Activated naive CD8-positive, alpha-beta T cell treated with anti-CD3 and anti-CD28 coated beads, Interleukin-2, amount 50 U/mL, for 24 hours (primary cell): Measurements from ENCODE around the gene CTBP2.

Experiments used
- ATAC-seq: fragments of 150-1000 bp; cut with Tn5 transposase; one replicate; pipeline ENCODE4 v1.10.0; 2021
- DNase-seq: peaks from one replicate; pipeline ENCODE4 v3.0.0; 2021
- H3K27ac Mint-ChIP-seq: one replicate; pipeline ENCODE4 v1.8.0; 2021; ENCODE audit warnings: mild to moderate bottlenecking, mixed read lengths
- H3K27me3 Mint-ChIP-seq: one replicate; pipeline ENCODE4 v1.8.0; 2021; ENCODE audit warnings: mixed read lengths
- H3K36me3 Mint-ChIP-seq: one replicate; pipeline ENCODE4 v1.8.0; 2021; ENCODE audit warnings: low read depth, mixed read lengths
- H3K4me1 Mint-ChIP-seq: one replicate; pipeline ENCODE4 v1.8.0; 2021; ENCODE audit warnings: mixed read lengths
- H3K4me3 Mint-ChIP-seq: one replicate; pipeline ENCODE4 v1.8.0; 2021; ENCODE audit warnings: mild to moderate bottlenecking, moderate library complexity, mixed read lengths
- H3K9me3 Mint-ChIP-seq: one replicate; pipeline ENCODE4 v1.8.0; 2021; ENCODE audit warnings: mixed read lengths

Gene CTBP2

DNA sequence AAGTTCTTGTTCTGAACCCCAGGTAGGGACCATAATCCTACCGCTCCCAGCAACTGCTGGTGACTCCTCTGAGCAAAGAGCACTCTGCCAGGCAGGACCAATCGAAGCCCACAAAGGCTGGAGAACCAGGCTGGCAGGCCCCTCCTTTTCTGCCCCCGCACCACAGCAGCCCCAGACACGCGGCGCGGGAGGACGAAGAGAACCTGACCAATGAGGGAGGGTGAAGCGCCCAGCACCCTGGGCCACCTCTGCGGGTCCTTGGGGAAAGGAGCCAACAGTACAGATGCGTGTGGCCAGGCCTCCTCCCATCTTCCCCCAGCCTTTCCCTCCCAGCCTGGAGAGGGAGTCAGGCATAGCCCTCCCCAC, 25.9 kb downstream of the CTBP2 start:
- DNase-seq, result no peak
- Mint-ChIP-seq H3K9me3 (no peaks in the 10 kb centered on the region), H3K36me3 (no peaks in the 10 kb centered on the region), H3K4me3 (no peak overlapping the region), H3K27me3 (peaks cover 7% of the 10 kb centered on the region), H3K27ac (no peak overlapping the region), H3K4me1 (no peaks in the 10 kb centered on the region)
- ATAC-seq, result no peak

DNA sequence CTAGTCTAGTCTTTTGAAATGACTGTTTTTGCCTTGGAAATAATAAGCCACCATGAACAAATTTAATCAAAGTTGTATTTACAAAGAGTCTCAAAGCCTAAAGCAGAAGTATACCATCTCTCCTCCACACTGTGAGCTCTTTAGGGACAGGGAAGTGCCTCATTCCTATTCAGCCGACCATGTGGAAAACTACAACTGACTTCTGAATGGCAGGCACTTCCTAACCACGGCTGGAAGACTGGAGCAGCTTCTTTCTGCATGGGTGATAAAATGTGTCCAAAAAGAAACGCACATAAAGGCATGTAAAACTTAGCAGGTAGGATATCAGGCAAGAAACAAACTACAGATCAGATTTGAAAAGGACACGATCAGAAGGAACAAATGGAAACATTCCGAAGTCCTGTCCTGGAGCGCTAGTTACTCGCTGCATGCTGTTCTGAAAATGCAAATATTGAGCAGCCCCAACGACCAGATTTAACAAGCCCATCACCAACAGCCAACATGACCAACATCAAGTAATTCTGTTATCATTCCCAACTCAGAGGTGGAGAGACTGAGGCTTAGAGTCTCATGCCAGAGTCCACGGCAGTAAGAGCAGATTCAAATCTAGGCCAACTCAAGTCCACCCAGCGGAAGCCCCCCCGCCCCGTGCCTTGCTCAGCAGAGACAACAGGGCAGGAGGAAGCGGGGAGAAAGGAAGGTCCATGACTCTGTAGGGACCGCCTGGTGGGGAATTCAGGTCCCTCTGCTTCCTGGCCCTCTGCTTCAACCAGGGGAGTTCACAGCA, 26.5 kb downstream of the CTBP2 start:
- Mint-ChIP-seq H3K9me3 (no peaks in the 10 kb centered on the region), H3K27me3 (peaks cover 7% of the 10 kb centered on the region), H3K36me3 (no peaks in the 10 kb centered on the region), H3K4me1 (peaks cover under 1% of the 10 kb centered on the region), H3K27ac (no peak overlapping the region), H3K4me3 (no peak overlapping the region)
- DNase-seq (no peak), ATAC-seq (no peak)

DNA sequence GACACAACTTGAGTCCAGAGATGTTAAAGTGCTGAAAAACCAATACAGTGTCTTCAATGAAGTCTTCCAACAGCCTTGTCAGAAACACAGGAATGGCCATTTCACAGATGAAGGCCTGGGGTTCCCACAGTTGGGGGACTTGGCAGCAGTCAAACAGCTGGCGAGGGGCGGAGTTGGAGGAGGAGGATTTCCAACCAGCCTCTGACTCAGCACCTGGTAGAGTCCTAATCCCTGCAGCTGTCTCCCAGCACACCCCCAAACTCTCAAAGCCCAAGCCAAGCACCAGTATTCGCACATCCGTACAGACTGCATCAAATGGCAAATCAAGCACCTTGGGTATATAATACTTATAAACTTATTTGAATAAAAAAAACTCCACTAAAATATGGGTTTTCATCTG, 28.0 kb downstream of the CTBP2 start:
- H3K27me3 Mint-ChIP-seq, result peaks cover 7% of the 10 kb centered on the region
- no peaks in the 10 kb centered on the region for H3K36me3 Mint-ChIP-seq
- H3K4me1 Mint-ChIP-seq, result peaks cover 4% of the 10 kb centered on the region

DNA sequence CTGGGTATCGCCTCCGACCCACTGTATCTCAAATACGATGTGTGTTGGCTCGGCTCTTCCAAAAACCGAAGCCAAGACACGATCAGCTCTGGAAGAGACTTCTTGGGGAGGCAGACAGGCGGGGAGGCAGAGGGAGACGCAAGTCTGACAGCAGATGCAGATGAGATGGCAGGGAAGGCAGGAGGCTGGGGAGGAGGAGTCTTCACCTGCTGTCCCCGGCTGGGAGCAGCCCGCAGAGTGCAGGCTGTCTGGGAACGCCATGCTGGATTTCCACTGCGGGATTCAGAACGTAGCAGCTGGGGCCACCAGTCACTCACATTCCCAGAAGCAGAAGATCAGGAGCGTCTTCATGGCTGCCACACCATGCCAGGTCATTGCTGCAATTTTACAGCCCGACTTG, 29.4 kb downstream of the CTBP2 start:
- Mint-ChIP-seq H3K36me3 (no peaks in the 10 kb centered on the region), H3K27me3 (peaks cover 5% of the 10 kb centered on the region), H3K4me1 (peaks cover 4% of the 10 kb centered on the region), H3K9me3 (no peaks in the 10 kb centered on the region), H3K27ac (no peak overlapping the region), H3K4me3 (no peak overlapping the region)
- ATAC-seq (no peak), DNase-seq (no peak)

More for the DNA sequence above, 28.0 kb downstream of the CTBP2 start:
- H3K27ac Mint-ChIP-seq, result no peak overlapping the region
- no peak for DNase-seq
- H3K4me3 Mint-ChIP-seq, result no peak overlapping the region
- no peak for ATAC-seq
- H3K9me3 Mint-ChIP-seq, result no peaks in the 10 kb centered on the region

DNA sequence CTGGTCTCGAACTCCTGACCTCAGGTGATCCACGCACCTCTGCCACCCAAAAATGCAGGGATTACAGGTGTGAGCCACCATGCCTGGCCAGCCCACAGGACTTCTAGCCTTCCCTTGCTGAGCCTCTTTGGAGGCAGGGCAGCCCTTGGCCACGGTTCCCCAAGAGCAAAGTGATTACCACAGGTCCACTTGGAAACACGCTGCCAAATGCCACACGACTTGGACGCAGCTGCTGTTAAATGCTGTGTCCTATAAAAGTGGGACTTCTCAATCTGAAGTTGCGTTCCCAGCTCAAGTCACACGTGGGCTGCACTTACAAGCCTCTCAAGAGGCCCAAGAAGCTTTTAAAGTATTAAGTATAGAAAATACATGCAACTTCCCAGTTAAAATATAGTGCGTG, 30.1 kb downstream of the CTBP2 start:
- Mint-ChIP-seq H3K4me1 (peaks cover 4% of the 10 kb centered on the region), H3K36me3 (no peaks in the 10 kb centered on the region), H3K27me3 (peaks cover 2% of the 10 kb centered on the region), H3K4me3 (no peak overlapping the region), H3K27ac (no peak overlapping the region), H3K9me3 (no peaks in the 10 kb centered on the region)
- ATAC-seq (no peak), DNase-seq (no peak)

DNA sequence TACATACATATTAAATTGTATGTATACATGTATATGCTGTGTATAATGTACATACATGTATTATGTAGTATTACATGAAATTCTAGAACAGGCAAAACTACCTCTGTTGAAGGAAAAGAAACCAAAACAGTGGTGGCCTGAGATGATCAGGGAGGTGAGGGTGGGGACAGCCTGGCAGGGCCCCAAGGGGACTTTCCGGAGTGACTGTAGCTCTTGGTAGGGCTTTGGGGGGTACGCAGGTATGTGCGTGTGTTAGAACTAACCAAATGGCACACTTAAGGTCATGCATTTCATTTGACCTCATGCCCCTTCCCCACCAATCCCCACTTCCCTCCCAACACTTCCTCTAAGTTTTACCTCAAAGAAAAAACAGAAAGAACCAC, 31.3 kb downstream of the CTBP2 start:
- no peaks in the 10 kb centered on the region for H3K27me3 Mint-ChIP-seq
- no peak overlapping the region for H3K27ac Mint-ChIP-seq
- ATAC-seq (no peak), DNase-seq (no peak)
- no peaks in the 10 kb centered on the region for H3K9me3 Mint-ChIP-seq
- no peaks in the 10 kb centered on the region for H3K36me3 Mint-ChIP-seq
- peaks cover 4% of the 10 kb centered on the region for H3K4me1 Mint-ChIP-seq
- no peak overlapping the region for H3K4me3 Mint-ChIP-seq

DNA sequence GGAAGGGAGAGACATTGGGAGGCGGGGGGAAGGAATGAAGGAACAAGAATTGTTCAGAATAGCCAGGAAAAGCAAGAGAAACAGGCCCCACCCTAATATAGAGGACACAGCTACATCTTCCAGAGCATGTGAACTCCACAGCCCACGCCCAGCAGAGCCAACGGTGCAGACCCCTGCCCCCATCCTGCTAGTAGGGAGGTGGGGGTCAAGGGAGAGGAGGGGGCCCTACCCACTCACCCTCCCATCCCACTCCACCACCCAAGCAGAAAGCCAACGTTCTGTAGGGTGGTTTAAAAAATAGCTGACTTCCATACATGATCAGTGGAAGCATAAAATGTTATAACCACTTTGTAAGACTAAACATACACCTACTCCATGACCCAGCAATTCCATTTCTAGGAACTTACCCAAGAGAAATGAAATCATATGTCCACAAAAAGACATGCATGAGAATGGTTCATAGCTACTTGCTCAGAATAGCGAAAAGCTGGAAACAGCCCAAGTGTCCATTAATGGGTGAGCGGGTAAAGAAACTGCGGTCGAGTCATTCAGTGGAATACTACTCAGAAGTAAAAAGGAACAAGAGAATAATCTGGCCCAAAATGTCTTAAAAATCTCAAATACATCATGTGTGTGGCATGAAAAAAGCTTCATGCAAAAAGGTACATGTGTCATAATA, 31.8 kb downstream of the CTBP2 start:
- no peak for DNase-seq
- no peak for ATAC-seq
- H3K27me3 Mint-ChIP-seq, result no peaks in the 10 kb centered on the region
- H3K27ac Mint-ChIP-seq, result no peak overlapping the region
- H3K4me3 Mint-ChIP-seq, result no peak overlapping the region
- no peaks in the 10 kb centered on the region for H3K36me3 Mint-ChIP-seq
- no peaks in the 10 kb centered on the region for H3K9me3 Mint-ChIP-seq
- H3K4me1 Mint-ChIP-seq, result peaks cover 4% of the 10 kb centered on the region

DNA sequence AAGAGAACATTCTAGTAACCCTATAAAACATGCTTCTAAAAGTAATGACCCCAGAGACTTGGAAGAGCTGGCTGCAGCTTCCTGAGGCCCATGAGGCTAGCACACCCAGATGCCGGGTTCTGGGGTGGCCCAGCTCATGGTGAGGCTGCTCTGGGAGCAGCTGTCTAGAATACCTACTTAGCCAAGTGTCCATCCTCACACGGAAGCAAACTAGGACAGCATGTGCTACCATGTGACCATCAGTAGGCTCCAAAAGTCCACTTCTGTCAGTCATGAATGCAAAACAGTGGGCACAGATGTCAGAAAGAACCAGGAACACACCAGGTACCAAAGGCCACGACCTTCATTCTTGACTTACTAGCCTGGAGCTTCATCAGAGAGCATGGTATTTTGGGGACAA, 32.4 kb downstream of the CTBP2 start:
- Mint-ChIP-seq H3K4me3 (no peak overlapping the region), H3K4me1 (peaks cover 4% of the 10 kb centered on the region), H3K27ac (no peak overlapping the region), H3K9me3 (no peaks in the 10 kb centered on the region), H3K36me3 (no peaks in the 10 kb centered on the region), H3K27me3 (no peaks in the 10 kb centered on the region)
- ATAC-seq (no peak), DNase-seq (no peak)

DNA sequence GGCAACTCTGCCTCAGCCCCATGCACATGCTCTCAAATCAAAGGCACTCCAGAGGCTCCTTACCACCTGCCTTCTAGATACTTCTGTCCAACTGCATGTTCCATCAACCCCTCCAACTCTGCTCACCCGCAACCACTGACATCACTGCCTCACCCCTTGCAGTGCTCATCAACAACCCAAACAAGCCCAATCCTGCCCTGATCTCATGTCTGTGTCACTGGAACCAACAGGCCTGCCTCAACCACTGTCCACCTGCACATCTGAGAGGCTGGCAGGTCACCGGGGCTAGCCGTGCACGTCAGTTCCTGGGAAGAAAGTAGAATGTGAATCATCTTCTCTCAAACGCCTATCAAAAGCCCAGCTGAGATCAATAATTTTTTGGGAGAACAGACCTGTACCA, 33.3 kb downstream of the CTBP2 start:
- Mint-ChIP-seq H3K4me3 (no peak overlapping the region), H3K27me3 (no peaks in the 10 kb centered on the region), H3K27ac (no peak overlapping the region), H3K4me1 (peaks cover 4% of the 10 kb centered on the region), H3K9me3 (no peaks in the 10 kb centered on the region), H3K36me3 (no peaks in the 10 kb centered on the region)
- ATAC-seq (no peak), DNase-seq (no peak)

DNA sequence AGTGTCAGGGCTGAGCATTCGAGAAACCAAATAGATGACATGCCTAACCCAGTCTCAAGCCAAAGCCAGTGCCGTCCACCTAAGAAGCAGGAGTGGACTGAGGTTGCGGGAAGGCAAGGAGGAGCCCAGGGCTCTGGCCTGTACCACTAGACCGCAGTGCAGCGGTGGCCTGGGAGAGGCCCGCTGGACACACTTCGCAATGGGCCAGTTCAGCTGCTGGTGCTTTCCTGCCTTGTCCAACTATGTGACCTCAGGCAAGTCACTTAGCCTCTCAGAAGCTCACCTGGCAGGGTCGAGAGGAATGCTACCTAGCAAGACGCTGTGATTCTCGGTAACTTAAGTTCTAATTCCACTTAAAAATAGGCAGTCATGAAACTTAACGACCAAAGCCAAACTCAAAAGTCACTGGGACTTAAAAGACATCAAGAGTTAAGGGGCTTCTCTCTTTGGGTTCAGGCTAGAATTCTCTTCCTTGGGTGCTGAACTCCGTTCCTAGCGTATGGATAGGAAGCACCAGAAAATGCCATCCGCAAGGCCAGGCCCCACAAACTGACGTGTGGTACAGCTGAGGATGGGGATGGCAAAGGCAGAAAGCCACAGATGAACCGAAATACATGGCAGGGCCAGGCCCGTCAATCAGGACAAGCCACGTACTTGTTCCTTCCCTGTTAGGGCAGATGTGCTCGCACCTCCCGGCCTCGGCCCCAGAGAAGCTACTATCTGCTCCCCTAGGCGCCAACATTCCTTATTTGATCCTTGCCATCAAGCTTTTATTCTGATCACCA, 34.2 kb downstream of the CTBP2 start:
- Mint-ChIP-seq H3K9me3 (no peaks in the 10 kb centered on the region), H3K36me3 (no peaks in the 10 kb centered on the region), H3K4me1 (peaks cover 4% of the 10 kb centered on the region), H3K4me3 (no peak overlapping the region), H3K27ac (no peak overlapping the region), H3K27me3 (no peaks in the 10 kb centered on the region)
- ATAC-seq (no peak), DNase-seq (no peak)

DNA sequence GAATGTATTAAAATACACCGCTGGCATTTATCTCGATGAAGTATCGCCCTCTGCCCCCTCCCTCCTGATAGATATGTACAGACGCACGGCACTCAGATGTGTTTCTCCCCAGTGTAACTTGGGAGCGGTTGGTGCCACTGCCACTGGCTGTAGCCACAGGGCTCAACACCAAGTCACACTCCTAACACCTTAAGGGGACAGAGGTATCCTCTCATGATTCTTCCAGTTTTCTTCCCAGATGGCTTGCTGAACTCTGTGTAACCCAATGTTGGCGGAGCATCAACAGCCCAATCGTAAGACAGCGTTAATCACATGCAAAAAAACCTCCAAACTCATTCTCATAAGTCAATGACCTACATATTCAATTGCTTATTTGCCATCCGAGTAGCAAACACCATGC, 35.5 kb downstream of the CTBP2 start:
- DNase-seq, result no peak
- Mint-ChIP-seq H3K36me3 (no peaks in the 10 kb centered on the region), H3K9me3 (no peaks in the 10 kb centered on the region), H3K4me3 (no peak overlapping the region), H3K27me3 (no peaks in the 10 kb centered on the region), H3K27ac (no peak overlapping the region), H3K4me1 (peaks cover 4% of the 10 kb centered on the region)
- ATAC-seq, result no peak

DNA sequence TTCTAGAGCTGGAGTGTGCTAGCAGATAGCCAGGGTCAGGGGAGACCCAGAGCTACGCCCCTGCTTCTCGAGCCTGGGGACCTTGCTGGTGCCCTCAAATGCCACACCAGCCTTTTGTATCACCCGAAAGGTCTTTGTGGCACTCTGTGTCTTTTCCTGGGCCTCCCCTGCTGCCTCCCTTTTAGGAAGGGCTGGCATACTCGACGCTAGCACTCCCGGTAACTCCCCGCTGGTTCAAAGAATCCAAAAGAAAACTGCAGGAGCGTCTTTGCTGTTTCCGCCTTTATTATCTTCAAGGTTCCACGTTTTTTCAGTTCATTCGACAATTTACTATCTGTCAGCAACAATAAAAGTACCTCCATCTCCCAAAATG, 36.3 kb downstream of the CTBP2 start:
- Mint-ChIP-seq H3K27ac (no peak overlapping the region), H3K27me3 (no peaks in the 10 kb centered on the region), H3K9me3 (no peaks in the 10 kb centered on the region), H3K36me3 (no peaks in the 10 kb centered on the region), H3K4me1 (peaks cover 4% of the 10 kb centered on the region), H3K4me3 (no peak overlapping the region)
- ATAC-seq (no peak), DNase-seq (no peak)

DNA sequence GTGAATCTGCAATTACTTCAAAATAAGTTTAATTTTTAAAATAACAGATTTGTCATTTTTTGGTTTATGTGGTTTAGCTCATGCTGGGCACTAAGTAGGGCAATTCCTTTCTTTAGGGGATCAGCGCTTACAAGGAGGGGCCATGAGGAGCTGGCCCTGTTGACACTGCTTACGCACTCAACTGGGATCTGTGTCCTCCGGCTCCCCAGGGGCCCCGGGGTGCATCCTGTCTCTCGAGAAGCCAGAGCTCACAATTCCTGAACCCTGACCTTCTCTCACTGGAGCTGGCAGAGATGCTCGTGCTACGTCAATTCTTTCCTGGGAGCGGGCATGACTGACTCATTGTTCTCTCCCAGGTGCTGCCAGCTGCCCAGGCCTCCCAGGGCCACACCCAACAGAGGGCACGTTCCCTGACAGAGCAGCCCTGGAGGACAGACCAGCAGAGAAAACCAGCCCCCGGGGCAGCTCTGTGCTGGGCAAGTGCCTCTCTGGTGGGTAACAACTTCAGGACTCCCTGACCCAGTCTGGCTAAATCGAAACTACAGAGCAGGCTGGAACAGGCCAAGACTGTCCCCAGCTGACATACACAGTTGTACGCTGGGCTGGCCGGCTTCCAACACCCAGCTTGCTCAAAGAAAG, 36.8 kb downstream of the CTBP2 start:
- Mint-ChIP-seq H3K27me3 (no peaks in the 10 kb centered on the region), H3K27ac (no peak overlapping the region), H3K4me3 (no peak overlapping the region), H3K4me1 (peaks cover under 1% of the 10 kb centered on the region), H3K9me3 (no peaks in the 10 kb centered on the region), H3K36me3 (no peaks in the 10 kb centered on the region)
- no peak for ATAC-seq
- DNase-seq, result no peak

DNA sequence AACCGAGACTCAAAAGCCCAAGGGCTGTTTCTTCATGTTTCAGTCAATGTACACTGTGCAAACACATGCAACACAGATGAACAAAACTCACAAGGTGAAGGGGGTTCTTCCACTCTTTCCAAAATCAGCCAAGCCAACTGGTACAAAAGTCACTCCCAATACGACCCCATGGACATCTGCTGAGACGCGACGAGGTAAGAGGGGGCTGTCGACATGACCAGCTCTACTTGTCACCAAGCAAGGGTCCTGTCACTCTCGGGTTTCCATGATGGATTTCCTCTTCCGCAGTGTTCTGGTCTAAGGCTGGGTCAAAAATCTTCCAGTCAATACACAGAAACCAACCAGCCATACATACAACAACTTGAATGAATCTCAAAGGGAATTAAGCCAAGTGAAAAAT, 37.8 kb downstream of the CTBP2 start:
- no peaks in the 10 kb centered on the region for H3K9me3 Mint-ChIP-seq
- H3K4me3 Mint-ChIP-seq, result no peak overlapping the region
- DNase-seq (no peak), ATAC-seq (no peak)
- no peak overlapping the region for H3K27ac Mint-ChIP-seq
- H3K27me3 Mint-ChIP-seq, result no peaks in the 10 kb centered on the region
- no peaks in the 10 kb centered on the region for H3K36me3 Mint-ChIP-seq
- no peaks in the 10 kb centered on the region for H3K4me1 Mint-ChIP-seq

DNA sequence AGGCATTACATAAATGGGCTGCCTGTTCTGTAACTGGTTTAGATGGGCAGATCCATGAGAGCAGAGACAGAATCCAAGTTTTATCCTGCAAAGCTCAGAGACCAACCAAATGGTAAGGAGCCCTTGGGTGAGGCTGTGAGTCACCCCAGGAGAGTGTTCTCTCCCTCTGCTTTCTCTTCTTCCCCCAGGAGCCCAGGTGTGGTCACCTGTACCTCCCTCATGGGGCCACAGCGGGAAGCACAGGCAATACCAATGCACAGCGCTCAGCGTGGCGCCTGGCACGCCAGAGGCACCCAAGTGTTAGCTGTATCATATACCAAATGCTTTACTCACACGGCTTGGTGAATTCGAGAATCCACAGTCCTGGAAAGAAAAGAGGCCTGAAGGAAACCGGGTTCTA, 39.4 kb downstream of the CTBP2 start:
- Mint-ChIP-seq H3K36me3 (no peaks in the 10 kb centered on the region), H3K27ac (no peak overlapping the region)

More for the DNA sequence above, 39.4 kb downstream of the CTBP2 start:
- Mint-ChIP-seq H3K9me3 (no peaks in the 10 kb centered on the region), H3K27me3 (no peaks in the 10 kb centered on the region), H3K4me1 (no peaks in the 10 kb centered on the region), H3K4me3 (no peak overlapping the region)
- DNase-seq, result no peak
- ATAC-seq, result no peak
